GM19239 (cell line): ENCODE results near the gene LRR1.
"Not testable (repeated sequence)": the region's sequence is repeated elsewhere in the genome, so short reads cannot be mapped to it uniquely, and the experiment has no call there.

ENCODE experiments used
- DNase-seq: peaks from one replicate; pipeline ENCODE4 v3.0.0; 2011; ENCODE audit warnings: low spot score; ENCODE audit not compliant: insufficient read length
- FAIRE-seq: peaks from 2 replicates; lab custom pipeline; 2011; peaks lifted over from hg19 to GRCh38; lab: Jason Lieb, UNC

LRR1 gene

GRCh38 chr14:49598485-49599300, at the start of gene LRR1:
Gene LRR1 (plus strand): TSS chr14:49598940. CDS start chr14:49599021, 81 bp downstream.
- FAIRE-seq, result peak; percentile 84
- DNase-seq, result peak; percentile 70

- FAIRE-seq (no peak), DNase-seq (no peak)
Observed at GRCh38 chr14:49549446-49549845, 49.3 kb upstream of the LRR1 start.

GRCh38 chr14:49549881-49550280, 48.9 kb upstream of the LRR1 start:
- no peak for FAIRE-seq
- DNase-seq, result no peak

GRCh38 chr14:49550286-49551184, 48.2 kb upstream of the LRR1 start:
- FAIRE-seq (no peak), DNase-seq (no peak)

GRCh38 chr14:49551569-49551968, 47.2 kb upstream of the LRR1 start:
- no peak for FAIRE-seq
- DNase-seq, result no peak

- no peak for DNase-seq
- no peak for FAIRE-seq
Observed at GRCh38 chr14:49553106-49553505, 45.6 kb upstream of the LRR1 start.

GRCh38 chr14:49553892-49554291, 44.8 kb upstream of the LRR1 start:
- FAIRE-seq, result no peak
- DNase-seq, result no peak

- FAIRE-seq (no peak), DNase-seq (no peak)
Observed at GRCh38 chr14:49559979-49560768, 38.6 kb upstream of the LRR1 start.

GRCh38 chr14:49566714-49567113, 32.0 kb upstream of the LRR1 start:
- no peak for FAIRE-seq

GRCh38 chr14:49569281-49569680, 29.5 kb upstream of the LRR1 start:
- no peak for FAIRE-seq
- no peak for DNase-seq

More at GRCh38 chr14:49566714-49567113, 32.0 kb upstream of the LRR1 start:
- DNase-seq, result no peak

- FAIRE-seq (no peak), DNase-seq (no peak)
Observed at GRCh38 chr14:49574038-49574437, 24.7 kb upstream of the LRR1 start.

GRCh38 chr14:49578141-49578540, 20.6 kb upstream of the LRR1 start:
- FAIRE-seq, result no peak
- DNase-seq, result no peak

- DNase-seq (no peak), FAIRE-seq (no peak)
Observed at GRCh38 chr14:49579841-49580240, 18.9 kb upstream of the LRR1 start.

GRCh38 chr14:49581209-49582112, 17.3 kb upstream of the LRR1 start:
- FAIRE-seq (no peak), DNase-seq (no peak)

GRCh38 chr14:49582113-49582977, 16.4 kb upstream of the LRR1 start:
- FAIRE-seq, result no peak
- DNase-seq, result no peak

GRCh38 chr14:49583629-49584028, 15.1 kb upstream of the LRR1 start:
- no peak for DNase-seq
- FAIRE-seq, result peak; percentile 33

- no peak for FAIRE-seq
Observed at GRCh38 chr14:49584058-49584457, 14.7 kb upstream of the LRR1 start.

GRCh38 chr14:49584981-49585640, 13.6 kb upstream of the LRR1 start:
- DNase-seq, FAIRE-seq: not testable (repeated sequence)

More at GRCh38 chr14:49584058-49584457, 14.7 kb upstream of the LRR1 start:
- no peak for DNase-seq
